Myocyte (in vitro differentiated cells): Measurements from ENCODE around the gene TM4SF20. TPM values are rescaled to one million over a fixed set of nuclear protein-coding genes. Genes with fewer than 3 reads are reported as not detected.

Source experiments
- DNase-seq: peaks from one replicate; pipeline ENCODE4 v3.0.0-alpha.2; 2012; ENCODE audit warnings: low read depth
- polyA plus RNA-seq: library from polyadenylated mRNA; unstranded; fragments of >200 nt; gene quantifications from one replicate; pipeline ENCODE4 v1.2.1, GENCODE V29; 2012; ENCODE audit warnings: missing spikeins
- total RNA-seq: library from RNA; depleted of rRNA; stranded (reverse); fragments of >200 nt; gene quantifications from 2 replicates; pipeline ENCODE4 v1.2.3, GENCODE V29; 2014

The TM4SF20 gene, protein sequence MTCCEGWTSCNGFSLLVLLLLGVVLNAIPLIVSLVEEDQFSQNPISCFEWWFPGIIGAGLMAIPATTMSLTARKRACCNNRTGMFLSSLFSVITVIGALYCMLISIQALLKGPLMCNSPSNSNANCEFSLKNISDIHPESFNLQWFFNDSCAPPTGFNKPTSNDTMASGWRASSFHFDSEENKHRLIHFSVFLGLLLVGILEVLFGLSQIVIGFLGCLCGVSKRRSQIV
- total RNA-seq: not detected in 2 replicates
- 10.6 TPM for polyA plus RNA-seq

DNA sequence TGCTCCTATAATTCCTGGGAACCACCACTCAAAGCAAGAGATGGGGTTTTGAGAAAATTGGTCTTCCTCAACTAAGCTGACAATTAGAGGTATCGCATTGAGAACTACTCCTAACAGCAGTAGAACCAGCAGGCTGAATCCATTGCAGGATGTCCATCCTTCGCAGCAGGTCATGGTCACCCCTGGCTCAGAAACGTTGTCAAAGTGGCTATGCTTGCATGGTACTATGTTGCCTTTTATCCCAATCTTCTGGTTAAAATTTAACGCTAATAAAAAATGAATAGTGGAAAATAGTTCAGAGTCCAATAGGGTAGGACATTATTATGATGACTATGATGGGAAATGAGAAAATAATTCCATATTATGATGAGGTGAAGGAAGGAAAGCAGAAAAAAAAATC, at the start of gene TM4SF20:
TM4SF20 (minus strand) TSS at position 212 of the 400 bp plus-strand sequence; CDS start at position 174, 38 bp downstream.
- DNase-seq: no peak

DNA sequence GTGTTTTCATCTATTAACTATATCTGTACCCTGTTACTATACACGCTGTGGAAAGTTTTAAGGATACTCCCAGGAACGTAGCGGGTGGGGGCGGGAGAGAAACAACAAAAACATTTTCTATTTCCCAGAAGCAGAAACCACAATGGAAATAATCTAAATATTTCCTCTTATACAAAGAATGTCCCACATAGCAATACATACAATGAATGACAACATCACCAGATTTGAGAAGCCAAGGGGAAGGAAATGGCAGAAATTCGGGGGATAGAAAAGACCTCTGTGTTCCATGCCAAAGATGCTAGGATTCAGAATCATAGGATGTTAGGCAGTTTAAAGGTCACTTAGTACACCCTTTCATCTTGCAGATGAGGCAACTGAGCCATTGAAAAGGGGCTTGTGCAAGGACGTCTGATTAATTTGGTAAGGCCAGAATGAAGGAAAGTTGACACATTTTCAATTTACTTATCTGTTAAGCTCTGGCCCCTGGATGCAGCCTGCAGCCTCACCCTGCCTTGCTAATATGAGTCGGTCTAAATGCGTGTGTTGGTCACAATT, 49.7 kb upstream of the TM4SF20 start:
- no peak for DNase-seq

DNA sequence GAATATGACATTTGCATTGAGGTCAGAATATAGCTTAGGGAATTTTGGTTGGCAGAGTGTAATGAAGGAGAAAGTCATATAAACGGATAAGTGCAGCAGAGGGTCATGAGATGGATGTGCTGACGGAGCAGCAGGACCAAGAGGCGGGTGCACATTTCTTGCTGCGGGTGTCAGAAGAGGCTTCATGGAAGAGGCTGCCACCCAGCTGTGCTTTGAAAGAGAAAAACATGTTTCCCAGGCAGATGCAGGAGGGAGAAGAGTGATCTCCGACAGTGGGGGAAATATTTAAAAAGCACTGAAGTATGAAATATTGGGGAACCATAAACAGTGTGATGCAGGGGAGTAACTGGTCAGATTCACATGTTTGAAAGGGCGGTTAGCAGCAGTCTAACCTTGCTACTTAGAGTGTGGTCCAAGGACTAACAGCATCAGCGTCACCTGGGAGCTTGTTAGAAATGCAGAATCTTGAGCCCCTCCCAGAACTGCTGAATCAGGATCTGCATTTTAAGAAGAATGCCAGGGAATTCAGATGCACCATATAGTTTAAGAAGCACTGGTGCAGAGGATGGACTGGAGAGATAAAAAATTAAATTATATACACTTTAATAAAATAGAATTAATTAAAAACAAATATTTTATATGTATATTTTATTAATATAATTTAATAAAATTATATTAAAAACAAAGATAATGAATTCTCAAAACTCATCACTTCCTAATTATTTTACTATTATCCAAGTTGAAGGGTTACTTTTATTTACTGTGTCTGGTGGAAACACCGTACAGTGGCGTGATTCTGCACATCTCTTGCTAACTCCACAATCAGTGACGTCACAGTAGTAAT, 44.8 kb upstream of the TM4SF20 start:
- DNase-seq: no peak

DNA sequence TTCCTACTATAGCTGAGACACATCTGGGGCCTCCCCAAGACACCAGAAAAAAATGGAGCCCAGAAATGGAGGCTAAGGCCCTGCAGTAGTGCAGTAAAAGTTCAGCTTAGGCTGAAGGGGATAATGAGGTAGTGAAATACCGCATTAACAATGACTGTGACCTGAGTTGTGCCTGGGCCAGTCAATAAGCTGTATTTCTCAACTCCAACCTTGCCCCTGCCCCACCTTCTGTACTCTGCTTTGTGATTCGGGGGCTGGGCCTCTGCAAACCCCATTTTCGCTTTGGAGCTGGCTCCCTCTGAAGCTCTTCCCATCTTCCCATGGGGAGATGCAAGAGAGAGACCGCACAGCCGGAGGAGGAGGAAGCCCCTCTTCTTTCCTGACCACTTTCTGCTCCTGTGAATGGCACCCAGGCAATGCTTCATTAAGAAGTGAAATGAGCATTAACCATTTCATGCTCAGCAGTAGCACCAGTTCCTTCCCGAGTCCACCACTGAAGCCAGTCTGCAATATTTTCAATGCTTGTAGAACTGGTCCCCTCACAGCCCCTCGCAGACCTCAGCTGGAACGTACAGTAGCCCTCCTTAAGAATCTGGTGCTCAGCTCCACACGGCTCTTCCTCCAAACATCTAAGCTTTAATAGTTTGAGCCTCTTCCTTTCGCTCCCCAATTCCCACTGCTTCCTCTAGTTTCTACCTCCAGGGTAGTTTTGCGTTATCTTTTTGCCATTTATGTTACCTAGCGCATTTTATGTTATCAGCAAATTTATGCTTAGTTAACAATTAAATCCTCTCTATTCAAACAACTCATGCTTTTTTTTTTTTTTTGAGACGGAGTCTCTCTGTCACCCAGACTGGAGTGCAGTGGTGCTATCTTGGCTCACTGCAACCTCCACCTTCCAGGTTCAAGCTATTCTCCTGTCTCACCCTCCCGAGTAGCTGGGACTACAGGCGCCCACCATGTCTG, 41.3 kb upstream of the TM4SF20 start:
- DNase-seq: no peak

DNA sequence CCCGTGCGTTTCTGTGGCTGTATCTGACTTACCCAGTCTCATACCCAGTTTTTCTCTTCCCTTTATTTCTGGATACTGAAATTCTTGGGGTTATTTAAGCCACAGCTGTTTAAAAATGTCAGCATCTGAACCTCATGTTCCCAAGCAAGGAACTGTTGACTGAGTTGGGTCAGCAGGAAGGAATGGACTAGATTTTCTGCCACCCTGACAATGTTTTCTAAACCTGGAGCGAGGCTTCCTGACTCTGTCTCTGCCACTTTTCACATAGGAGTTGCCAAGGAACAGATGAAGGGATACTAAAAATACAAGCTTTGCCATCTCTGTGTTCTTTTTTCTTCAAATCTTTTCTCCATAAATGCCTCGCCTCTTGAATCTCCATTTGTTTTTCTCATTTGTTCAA, 37.6 kb upstream of the TM4SF20 start:
- peak; percentile 79 for DNase-seq

DNA sequence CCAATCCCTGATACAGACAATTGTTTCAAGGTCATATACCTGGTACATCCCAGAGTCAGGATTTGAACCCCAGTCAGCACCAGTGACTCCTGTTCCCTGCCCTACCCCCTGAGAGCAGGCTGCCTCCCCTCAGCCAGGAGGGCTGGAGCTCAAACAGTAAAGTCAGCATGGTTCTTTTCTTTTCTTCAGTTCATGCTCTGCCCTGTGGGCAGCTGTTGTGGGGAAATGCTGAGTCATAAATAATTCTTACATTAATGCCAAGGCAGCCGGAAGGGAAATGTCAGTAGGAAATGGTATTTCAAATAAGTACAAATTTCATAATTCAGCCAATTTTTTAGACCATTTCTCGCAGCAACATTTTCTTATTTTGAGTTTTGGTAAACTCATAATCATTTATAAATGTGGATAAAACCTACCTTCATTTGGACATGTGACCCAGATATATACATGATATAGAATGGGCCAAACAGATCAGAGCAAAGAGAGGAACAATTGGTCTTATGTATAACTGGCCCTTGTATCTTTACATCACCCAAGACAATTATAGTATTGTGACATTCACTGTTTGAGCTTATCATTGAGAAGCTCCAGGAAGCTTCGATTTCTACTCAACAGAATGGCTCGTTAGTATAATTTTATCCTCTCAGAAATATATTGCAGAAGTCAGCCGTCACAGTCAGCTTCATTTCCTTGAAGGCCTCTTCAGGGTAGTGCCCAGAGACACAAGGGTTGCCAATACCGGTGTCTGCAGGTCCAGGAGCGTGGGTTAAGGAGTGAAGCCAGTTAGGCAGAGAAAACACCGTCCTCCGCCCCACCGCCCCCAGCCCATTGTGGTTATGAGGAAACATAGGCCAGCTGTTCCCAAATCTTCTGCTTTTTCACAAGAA, 36.7 kb upstream of the TM4SF20 start:
- DNase-seq: peak; percentile 90

DNA sequence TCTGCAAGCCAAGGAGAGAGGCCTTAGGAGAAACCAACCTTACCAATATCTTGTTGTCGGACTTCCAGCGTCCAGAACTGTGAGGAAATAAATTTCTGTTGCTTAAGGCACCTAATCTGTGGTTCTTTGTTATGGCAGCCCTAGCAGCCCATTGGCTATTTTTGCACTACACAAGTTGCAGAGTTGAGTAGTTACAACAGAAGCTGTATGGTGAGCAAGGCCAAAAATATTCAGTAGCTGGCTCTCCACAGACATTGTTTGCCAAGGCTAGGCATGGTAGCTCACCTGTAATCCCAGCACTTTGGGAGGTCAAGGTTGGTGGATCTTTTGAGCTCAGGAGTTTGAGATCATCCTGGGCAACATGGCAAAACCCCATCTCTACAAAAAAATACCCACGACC, 35.7 kb upstream of the TM4SF20 start:
- peak; percentile 81 for DNase-seq

DNA sequence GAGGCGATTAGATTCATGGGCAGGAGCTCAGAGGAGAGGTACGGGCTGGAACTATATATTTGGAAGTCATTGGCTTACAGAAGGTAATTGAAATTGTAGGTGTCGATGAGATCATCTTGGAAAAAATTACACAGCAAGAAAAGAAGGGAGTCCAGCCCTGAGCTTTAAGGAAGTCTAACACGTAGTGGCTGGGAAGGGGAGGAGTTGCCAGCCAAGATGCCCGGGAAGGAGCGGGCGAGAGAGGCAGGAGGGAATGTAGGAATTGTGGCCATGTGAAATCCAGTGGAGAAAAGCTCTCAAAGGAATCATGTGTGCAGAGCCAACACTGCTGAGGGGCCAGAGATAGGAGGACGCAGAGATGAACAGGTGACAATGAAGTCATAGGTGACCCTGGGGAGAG, 34.3 kb upstream of the TM4SF20 start:
- DNase-seq: no peak

DNA sequence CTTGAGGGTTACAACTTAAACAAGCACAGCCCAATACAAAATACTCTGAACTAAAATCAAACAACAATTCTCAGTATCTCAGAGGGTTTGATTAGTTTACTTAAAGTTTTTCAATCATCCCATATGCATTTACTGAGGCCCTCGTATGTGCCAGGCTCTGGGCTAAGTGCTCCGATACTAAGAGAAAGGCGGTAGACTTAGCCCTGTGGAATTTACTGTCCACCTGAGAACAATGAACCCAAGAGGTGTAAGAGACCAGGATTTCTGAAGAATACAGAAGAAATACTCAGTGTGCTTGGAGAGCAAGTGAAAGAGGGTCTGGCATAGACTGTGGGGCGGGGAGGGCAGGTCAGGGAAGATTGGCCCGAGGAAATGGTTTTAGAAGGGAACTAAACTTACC, 33.8 kb upstream of the TM4SF20 start:
- no peak for DNase-seq

DNA sequence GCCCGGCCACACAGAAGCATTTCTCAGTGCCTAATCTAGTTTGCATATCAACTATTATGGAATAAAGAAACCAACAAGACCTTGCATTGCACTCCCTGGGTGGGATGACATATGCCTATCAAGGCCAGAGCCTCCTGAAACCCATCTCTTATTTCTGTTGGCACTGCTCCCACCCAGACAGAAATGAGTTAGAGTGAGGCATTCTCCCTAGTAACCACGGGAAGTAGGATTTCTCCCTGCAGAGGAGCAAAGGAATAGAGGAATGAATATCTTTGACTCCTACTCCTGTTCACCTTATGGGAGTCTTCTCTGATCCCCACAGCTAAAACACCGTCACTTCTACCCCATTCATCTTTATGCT, 32.9 kb upstream of the TM4SF20 start:
- peak; percentile 34 for DNase-seq

DNA sequence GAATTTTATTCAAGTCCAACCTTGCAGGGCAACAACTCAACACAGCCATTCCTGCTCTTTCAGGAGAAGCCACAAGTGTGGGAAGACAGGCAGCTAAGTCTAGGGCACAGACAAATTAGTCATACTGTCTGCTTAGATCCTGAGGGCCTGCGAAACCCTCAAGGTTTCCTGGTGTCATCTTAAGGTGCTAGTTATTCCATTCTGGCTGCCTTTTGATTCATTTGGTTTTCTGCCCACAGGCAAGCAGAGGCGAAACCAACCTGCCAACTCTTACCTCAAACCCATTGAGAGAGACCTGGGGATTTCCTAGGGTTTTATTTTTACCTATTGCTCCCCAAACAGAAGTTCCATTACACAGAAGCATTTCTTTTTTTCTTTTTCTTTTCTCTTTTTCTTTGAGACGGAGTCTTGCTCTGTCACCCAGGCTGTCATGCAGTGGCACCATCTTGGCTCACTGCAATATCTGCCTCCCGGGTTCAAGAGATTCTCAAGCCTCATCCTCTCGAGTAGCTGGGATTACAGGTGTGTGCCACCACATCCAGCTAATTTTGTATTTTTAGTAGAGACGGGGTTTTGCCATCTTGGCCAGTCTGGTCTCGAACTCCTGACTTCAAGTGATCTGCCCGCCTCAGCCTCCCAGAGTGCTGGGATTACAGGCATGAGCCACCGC, 32.3 kb upstream of the TM4SF20 start:
- peak; percentile 60 for DNase-seq

DNA sequence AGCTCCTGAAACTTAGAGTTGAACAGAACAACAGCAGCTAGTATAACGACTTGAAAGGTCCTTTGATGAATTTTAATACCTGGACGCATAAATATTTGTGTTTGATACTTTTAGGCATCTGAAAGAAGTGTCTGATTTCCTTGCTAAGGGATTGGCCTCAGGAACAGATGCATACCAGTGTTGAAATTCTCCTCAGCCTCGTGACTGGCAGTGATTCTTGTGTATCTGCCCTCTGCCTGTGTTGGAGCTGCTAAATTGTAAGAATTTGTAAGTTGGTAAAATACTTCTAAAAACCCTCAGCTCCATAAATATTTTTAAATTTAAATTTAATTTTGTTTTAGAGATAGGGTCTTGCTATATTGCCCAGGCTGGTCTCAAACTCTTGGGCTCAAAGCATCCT, 31.1 kb upstream of the TM4SF20 start:
- peak; percentile 35 for DNase-seq

DNA sequence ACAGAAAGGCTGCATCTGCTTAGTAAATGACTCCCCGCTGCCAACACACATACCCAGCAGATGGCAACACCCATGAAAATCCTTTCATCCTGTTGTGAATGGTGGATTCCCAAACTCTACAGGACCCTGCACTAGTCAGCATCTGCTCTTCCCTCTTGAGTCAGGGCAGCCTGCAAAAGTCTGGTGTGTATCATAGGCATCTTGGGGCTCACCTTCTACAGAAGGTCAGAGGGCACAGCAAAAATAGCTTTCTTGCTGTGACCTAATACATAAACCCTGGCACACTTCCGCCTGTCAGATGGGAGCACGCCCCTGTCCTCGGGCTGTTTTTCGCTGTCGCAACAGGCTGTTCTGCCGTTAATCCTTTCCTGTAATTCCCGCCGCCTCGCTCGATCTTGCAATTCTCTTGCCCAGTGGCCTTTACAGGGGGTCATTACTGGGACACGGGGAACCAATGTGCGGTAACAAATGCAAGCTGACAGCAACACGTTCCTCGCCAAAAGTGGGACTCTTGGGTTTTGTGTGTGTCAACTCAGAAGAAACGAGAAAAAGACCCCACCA, 28.6 kb upstream of the TM4SF20 start:
- peak; percentile 26 for DNase-seq

DNA sequence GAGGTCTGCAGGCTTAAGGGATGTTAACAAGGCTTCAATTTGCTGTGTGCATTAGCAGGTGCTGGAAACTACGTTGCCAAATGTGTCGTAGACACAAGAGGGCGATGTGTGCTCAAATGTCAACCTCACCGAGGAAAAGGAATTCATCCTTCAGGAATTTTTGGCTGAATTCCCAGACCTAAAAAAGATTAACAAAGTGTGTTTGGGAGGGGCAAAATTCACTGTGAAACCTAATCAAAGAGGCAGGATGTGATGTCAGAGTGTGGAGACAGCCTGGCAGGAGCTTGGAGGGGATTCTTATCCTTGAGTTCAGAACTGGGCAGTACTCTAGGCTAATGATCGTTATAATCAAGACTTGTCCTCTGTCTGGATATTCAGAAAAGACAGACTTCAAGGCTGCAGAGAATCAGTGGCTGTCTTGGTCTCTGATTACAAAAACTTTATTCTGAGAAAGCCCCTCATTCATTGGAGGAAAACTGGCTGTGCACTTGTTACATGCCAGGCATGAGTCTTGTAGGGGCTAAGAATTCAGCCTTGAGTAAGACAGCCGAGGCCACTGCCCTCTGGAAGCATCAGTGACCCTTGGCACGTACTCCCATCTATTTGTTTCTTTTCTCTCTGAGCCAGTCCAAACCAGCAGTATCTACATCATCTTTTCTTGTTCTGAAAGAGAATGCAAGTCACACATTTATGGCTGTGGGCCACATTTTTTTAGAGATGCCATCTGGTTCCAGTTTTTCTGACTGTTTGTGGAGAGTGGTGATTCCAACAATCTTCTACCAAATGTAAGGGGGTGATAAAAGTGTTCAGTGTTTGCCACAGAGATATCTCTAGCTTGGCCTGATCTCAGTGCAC, 27.3 kb upstream of the TM4SF20 start:
- peak; percentile 98 for DNase-seq

DNA sequence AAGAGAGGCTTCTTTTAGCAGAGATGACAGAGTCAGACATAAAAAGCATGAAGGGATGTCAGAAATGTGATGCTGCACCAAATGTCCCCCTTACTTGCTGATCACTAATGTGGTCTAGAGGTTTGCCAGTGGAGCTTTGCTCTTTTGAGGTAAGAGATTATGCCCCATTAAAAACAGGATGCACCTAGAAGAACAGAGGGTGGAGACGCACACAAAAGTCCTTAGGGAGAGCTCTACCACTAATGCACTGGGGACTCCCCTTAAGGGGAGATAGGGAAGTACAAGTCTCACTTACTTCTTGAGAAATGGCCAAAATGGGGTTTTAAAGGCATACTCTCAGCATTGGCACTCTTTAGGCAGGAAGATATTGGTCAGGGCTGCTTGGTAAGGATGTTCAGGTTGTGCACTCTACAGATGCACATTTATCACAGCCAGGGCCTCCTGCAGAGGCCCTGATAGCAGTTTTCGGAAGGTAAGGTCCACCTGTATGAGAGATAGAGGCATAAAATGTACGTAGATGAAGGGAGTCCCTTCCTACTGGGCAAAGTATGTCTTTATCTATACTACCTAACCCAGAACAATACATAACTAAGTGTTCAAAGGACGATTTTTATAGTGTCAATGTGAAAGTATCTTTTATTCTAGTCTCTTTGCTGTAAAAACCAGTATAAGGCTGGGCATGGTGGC, 25.6 kb upstream of the TM4SF20 start:
- no peak for DNase-seq

DNA sequence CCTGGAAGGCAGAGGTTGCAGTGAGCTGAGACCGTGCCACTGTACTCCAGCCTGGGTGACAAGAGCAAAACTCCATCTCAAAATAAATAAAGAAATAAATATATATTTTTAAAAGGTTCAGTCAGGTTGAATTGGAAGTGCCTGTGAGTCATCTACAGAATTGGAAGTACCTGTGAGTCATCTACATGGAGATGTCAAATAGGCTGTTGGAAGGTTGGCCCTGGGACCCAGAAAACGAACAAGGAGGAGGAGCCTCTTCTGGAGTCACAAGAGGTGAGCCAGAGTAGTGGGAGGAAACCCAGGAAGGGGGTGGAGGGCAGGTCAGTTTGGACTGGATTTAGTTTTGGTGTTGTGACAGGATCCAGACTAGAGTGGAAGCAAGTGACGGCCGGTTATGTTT, 23.9 kb upstream of the TM4SF20 start:
- DNase-seq: no peak

DNA sequence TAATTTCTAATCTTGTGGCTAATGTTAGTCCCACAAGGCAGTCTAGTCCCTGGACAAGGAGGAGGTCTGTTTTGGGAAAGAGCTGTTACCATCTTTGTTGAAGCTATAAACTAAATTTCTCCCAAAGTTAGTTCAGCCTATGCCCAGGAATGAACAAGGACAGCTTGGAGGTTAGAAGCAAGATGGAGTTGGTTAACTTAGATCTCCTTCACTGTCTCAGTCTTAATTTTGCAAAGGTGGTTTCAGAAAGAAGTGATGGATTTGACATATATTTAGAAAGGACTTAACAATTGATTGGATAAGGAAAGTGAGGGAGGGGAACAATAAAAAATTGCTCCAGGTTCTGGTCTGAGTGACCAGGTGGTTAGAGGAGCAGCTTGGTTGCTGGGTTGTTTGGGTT, 23.2 kb upstream of the TM4SF20 start:
- DNase-seq: no peak

DNA sequence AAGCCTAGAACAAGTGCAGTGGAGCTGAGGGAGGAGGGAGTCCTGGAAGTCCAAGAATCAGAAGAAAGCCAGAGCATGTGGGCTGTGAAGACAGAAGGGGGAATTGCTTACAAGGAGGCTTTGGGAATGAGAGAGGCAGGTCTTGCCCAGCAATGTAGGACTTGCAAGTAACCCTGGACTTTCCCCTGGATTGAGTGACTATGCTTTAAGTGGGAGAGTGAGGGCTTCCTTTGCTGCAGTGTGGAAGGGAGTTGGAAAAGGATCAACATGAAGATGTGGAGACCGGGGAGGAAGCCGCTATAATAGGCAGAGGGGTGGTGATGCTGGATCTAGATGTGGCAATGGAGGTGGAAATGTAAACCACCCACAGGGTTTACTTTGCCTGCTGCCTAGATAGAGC, 22.4 kb upstream of the TM4SF20 start:
- no peak for DNase-seq
